HEK293 (cell line): Measurements from ENCODE around the gene TEF.

Experiments used
- CTCF ChIP-seq: fragments of 450-650 bp; formaldehyde crosslinking; IDR thresholded peaks from 2 replicates; pipeline ENCODE4 v1.5.1; 2016; ENCODE audit warnings: missing biosample characterization, missing genetic modification characterization
- ZFP69B ChIP-seq: fragments of 450-650 bp; formaldehyde crosslinking; IDR thresholded peaks from 2 replicates; pipeline ENCODE4 v1.5.1; 2016; ENCODE audit warnings: missing biosample characterization, missing genetic modification characterization
- ZNF175 ChIP-seq: fragments of 450-650 bp; formaldehyde crosslinking; IDR thresholded peaks from 2 replicates; pipeline ENCODE4 v1.5.1; 2016; ENCODE audit warnings: missing biosample characterization, missing genetic modification characterization
- ZNF302 ChIP-seq: fragments of 450-650 bp; formaldehyde crosslinking; IDR thresholded peaks from 2 replicates; pipeline ENCODE4 v1.5.1; 2016; ENCODE audit warnings: missing biosample characterization, missing genetic modification characterization, low read depth
- ZNF366 ChIP-seq: fragments of 450-650 bp; formaldehyde crosslinking; conservative IDR thresholded peaks from 2 replicates; pipeline ENCODE4 v1.5.1; 2016; ENCODE audit warnings: missing biosample characterization, missing genetic modification characterization
- ZNF513 ChIP-seq: fragments of 450-650 bp; IDR thresholded peaks from 2 replicates; pipeline ENCODE4 v1.5.1; 2018; ENCODE audit warnings: missing biosample characterization, missing genetic modification characterization
- ZNF629 ChIP-seq: fragments of 450-650 bp; formaldehyde crosslinking; IDR thresholded peaks from 2 replicates; pipeline ENCODE4 v1.5.1; 2017; ENCODE audit warnings: missing biosample characterization, missing genetic modification characterization

- no peak for TF ChIP-seq ZNF513 (tag by site-specific recombination)
- TF ChIP-seq CTCF (tag by site-specific recombination) = no peak
- TF ChIP-seq ZFP69B (tag by site-specific recombination) = no peak
- TF ChIP-seq ZNF175 (tag by site-specific recombination) = no peak
- TF ChIP-seq ZNF629 (tag by site-specific recombination) = no peak
- TF ChIP-seq ZNF302 (tag by site-specific recombination) = no peak
- no peak for TF ChIP-seq ZNF366 (tag by site-specific recombination)
Measured at GRCh38 chr22:41435560-41435959, 53.8 kb downstream of the TEF start.
